Left lung (tissue), 10 donors: Measurements from ENCODE around the gene BBLN. TPM values are rescaled to one million over a fixed set of nuclear protein-coding genes. Genes with fewer than 3 reads are reported as not detected.

ENCODE experiments used
- ATAC-seq: fragments of 200-7000 bp; cut with Tn5 transposase; one replicate; pipeline ENCODE4 v1.9.1; 2020; ENCODE audit warnings: moderate library complexity
- DNase-seq, 4 donors: peaks; one replicate each; pipeline ENCODE4 v3.0.0-alpha.2; 2013 to 2020
- H3K27ac ChIP-seq, 2 donors: fragments of 200-600 bp; sonication (generic) in 1 of 2; one replicate each; pipeline versions ENCODE4 v1.5.0 to v1.8.0; 2020 to 2021
- H3K27me3 ChIP-seq, 2 donors: fragments of 200-600 bp; sonication (generic) in 1 of 2; one replicate each; pipeline versions ENCODE4 v1.5.0 to v1.8.0; 2020 to 2021
- H3K36me3 ChIP-seq, 2 donors: fragments of 200-600 bp; sonication (generic) in 1 of 2; one replicate each; pipeline versions ENCODE4 v1.5.0 to v1.8.0; 2020 to 2021
- H3K4me1 ChIP-seq, 2 donors: fragments of 200-600 bp; one replicate each; pipeline ENCODE4 v1.8.0; 2021
- H3K4me3 ChIP-seq, 2 donors: fragments of 200-600 bp; sonication (generic) in 1 of 2; one replicate each; pipeline versions ENCODE4 v1.5.0 to v1.8.0; 2020 to 2021; ENCODE audit warnings: mild to moderate bottlenecking in 1 of 2
- H3K9me3 ChIP-seq, 2 donors: fragments of 200-600 bp; sonication (generic) in 1 of 2; one replicate each; pipeline versions ENCODE4 v1.5.0 to v1.8.0; 2020 to 2021
- intact Hi-C, 2 donors: fragments of 100-400 bp; cut with DNase I; formaldehyde crosslinking; loops; one replicate each; pipeline versions ENCODE4 v1.11.2 to v1.14.2; 2022
- polyA plus RNA-seq, 6 donors: library from polyadenylated mRNA; unstranded; fragments of 120-200 nt; gene quantifications; one replicate each; pipeline ENCODE4 v1.2.1, GENCODE V29; 2013; ENCODE audit not compliant: insufficient read length in 6 of 6
- total RNA-seq, 2 donors: library from RNA; stranded (reverse); fragmentation: NEBNext Ultra II Directional; extraction: Animal tissue kit (Norgen Biotek cat#: 25700); gene quantifications; one replicate each; pipeline ENCODE4 v1.2.1, GENCODE V29; 2021
- TF ChIP-seq, protein P1 (sequence below), 2 donors: fragments of 200-600 bp; sonication (generic) in 1 of 2; IDR thresholded peaks; one replicate each; pipeline versions ENCODE4 v1.5.0 to v1.8.0; 2021; ENCODE audit warnings: antibody characterized with exemption in 2 of 2
- donor health status: DM: no; HTN: yes; CAD: no.
- donor health status: DM: no; HTN: no; CAD: no.

Gene BBLN
- total and polyA plus RNA-seq, 8 donors = 27.1 to 66.0 (median 37.7) TPM

- Histone ChIP-seq H3K9me3 (no peaks in the 10 kb centered on the region), H3K4me3 (no peak overlapping the region), H3K36me3 (peaks cover 0 to 54% of the 10 kb centered on the region in 2 donors), H3K4me1 (peaks cover 0 to 23% of the 10 kb centered on the region in 2 donors), H3K27ac (no peak overlapping the region), H3K27me3 (no peaks in the 10 kb centered on the region)
- ATAC-seq (no peak), DNase-seq (no peak)
- TF ChIP-seq, protein P1, sequence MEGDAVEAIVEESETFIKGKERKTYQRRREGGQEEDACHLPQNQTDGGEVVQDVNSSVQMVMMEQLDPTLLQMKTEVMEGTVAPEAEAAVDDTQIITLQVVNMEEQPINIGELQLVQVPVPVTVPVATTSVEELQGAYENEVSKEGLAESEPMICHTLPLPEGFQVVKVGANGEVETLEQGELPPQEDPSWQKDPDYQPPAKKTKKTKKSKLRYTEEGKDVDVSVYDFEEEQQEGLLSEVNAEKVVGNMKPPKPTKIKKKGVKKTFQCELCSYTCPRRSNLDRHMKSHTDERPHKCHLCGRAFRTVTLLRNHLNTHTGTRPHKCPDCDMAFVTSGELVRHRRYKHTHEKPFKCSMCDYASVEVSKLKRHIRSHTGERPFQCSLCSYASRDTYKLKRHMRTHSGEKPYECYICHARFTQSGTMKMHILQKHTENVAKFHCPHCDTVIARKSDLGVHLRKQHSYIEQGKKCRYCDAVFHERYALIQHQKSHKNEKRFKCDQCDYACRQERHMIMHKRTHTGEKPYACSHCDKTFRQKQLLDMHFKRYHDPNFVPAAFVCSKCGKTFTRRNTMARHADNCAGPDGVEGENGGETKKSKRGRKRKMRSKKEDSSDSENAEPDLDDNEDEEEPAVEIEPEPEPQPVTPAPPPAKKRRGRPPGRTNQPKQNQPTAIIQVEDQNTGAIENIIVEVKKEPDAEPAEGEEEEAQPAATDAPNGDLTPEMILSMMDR (IDR thresholded peaks at IDR 0.05) = no peak
- intact Hi-C loops = no loop called here
These were observed 2.4 kb downstream of the BBLN start for GRCh38 chr9:128162215-128163026.

DNA sequence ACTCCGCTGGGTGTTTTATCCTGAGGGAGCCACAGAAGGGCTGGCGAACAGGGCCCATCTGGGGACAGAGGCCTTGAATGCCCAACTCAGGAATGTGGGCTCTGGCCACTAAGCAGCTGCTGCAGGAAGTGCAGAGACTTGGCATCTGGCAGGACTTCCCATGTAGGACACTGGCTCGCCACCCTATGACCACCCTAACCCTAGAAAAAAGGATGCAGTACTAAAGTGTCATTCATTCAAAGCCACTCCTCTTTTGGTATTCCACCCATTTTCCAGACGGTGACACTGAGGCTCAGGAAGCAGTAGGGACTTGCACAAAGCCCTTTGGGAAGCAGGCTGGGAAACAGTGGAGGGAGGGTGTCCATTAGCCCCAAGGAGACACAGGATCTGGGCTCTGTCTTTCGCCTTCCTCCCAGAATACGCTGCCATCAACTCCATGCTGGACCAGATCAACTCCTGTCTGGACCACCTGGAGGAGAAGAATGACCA, 3.0 kb downstream of the BBLN start:
- Histone ChIP-seq H3K4me3 (no peak overlapping the region), H3K27me3 (no peaks in the 10 kb centered on the region), H3K27ac (no peak overlapping the region), H3K9me3 (no peaks in the 10 kb centered on the region), H3K36me3 (peaks cover 0 to 61% of the 10 kb centered on the region in 2 donors), H3K4me1 (peaks cover 0 to 23% of the 10 kb centered on the region in 2 donors)
- intact Hi-C loops = no loop called here
- ATAC-seq (no peak), DNase-seq (no peak)
- TF ChIP-seq, protein P1 (IDR thresholded peaks at IDR 0.05) = no peak

DNA sequence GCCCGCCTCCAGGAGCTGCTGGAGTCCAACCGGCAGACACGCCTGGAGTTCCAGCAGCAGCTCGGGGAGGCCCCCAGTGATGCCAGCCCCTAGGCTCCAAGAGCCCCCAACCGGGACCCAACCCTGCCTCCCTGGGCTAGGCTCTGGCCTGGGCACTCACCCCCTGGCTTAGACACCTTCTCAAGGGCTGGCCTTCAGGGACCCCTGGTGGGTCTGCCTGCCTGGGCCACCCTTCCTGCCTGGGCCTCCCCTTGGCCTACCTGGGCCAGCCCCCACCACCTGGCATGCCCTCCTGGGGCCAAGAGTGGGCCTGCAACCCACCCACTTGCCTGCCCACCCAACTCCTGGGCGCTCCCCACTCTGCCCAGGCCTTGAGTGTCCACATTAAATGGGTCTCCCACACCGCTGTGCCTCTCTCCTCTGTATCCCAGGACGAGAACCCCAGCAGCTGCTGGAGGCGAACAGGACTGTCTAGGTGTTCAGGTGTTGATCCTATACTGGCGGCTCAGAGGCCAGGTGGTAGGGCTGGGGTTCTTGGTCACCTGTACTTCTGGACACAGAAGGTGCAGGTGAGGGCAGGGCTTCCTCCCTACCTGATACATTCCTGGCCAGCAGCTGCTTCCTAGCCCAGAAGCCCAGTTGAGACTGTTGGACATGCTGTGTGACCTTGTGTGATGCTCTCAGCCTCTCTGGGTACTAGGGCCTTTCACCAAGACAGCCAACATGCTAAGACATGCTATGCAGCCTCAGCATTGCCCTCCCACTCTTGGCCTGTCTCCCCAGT, 3.6 kb downstream of the BBLN start:
- intact Hi-C loops = no loop called here
- DNase-seq = peak in 1 of 4 donors; percentile 59

GRCh38 chr9:128164307-128164885, 4.3 kb downstream of the BBLN start:
- DNase-seq (no peak), ATAC-seq (no peak)
- peak overlapping the region in 1 of 2 donors; percentile 28 for H3K27ac ChIP-seq
- intact Hi-C loops = no loop called here
- H3K27me3 ChIP-seq = no peaks in the 10 kb centered on the region
- peaks cover 0 to 19% of the 10 kb centered on the region in 2 donors for H3K4me1 ChIP-seq
- peaks cover 0 to 74% of the 10 kb centered on the region in 2 donors for H3K36me3 ChIP-seq
- no peaks in the 10 kb centered on the region for H3K9me3 ChIP-seq
- TF ChIP-seq, protein P1 (IDR thresholded peaks at IDR 0.05) = no peak
- no peak overlapping the region for H3K4me3 ChIP-seq

More for the DNA sequence above, 3.6 kb downstream of the BBLN start:
- Histone ChIP-seq H3K27ac (no peak overlapping the region), H3K4me3 (no peak overlapping the region), H3K4me1 (peaks cover 0 to 23% of the 10 kb centered on the region in 2 donors), H3K9me3 (no peaks in the 10 kb centered on the region), H3K27me3 (no peaks in the 10 kb centered on the region), H3K36me3 (peaks cover 0 to 67% of the 10 kb centered on the region in 2 donors)
- TF ChIP-seq, protein P1 (IDR thresholded peaks at IDR 0.05) = no peak
- no peak for ATAC-seq
